Loucy (cell line): ENCODE data around the gene MEF2C.

Source experiments
- CTCF ChIP-seq: fragments of 200-600 bp; sonication (generic); conservative IDR thresholded peaks from 2 replicates; pipeline ENCODE4 v1.5.1; 2014; ENCODE audit warnings: mild to moderate bottlenecking, antibody characterized with exemption, low read length
- EZH2phosphoT487 ChIP-seq: fragments of 200-600 bp; IDR thresholded peaks from 2 replicates; pipeline ENCODE4 v1.6.1; 2018; ENCODE audit warnings: antibody characterized with exemption, mild to moderate bottlenecking, moderate library complexity, borderline replicate concordance

DNA sequence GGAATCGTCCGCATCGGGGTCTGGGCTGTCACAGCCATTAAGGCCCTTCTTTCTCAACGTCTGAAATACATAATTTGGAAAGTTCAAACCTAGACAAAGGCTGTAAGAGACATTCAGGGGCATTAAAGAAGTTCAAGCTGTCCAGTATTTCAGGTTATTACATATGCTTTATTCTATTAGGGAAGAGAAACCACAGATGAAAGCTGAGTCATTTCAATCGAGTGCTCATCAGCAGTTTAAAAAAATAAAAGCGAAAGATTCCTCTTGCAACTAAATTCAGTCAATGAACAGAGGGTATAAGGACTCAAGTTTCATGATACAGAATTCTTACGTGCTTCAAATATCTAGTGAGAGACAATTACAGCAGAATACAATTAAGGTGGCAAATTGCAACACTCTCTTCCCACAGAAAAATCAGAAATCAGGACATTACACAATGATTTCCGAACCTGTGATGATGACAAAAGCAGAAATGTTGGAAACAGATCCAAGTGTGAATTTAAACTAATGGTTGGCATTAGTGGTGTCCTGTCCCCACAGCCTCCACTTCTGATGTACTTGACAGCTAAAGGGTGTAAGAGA is 121.6 kb downstream of the MEF2C start:
- TF ChIP-seq CTCF, result no peak
- TF ChIP-seq EZH2phosphoT487, result no peak
